Adrenal gland (tissue), 12 donors: Measurements from ENCODE around the gene PSMB7. TPM values are rescaled to one million over a fixed set of nuclear protein-coding genes. Genes with fewer than 3 reads are reported as not detected.
A peak's percentile ranks its signal among the peaks of the same experiment; 100 is the strongest.

Experiments
- DNase-seq, 7 donors: peaks; one replicate each; pipeline ENCODE4 v3.0.0-alpha.2; 2019 to 2020
- H3K27ac ChIP-seq, 5 donors: fragments of 200-600 bp; sonication (generic) in 4 of 5; 1 replicate in 3 of 5; 2 replicates in 2 of 5; pipeline versions ENCODE4 v1.5.1 to v1.8.0; 2016 to 2020; ENCODE audit warnings: mild to moderate bottlenecking in 1 of 5
- H3K27me3 ChIP-seq: fragments of 200-600 bp; 2 replicates; pipeline ENCODE4 v1.8.0; 2021
- H3K36me3 ChIP-seq, 2 donors: fragments of 200-600 bp; replicated peaks in 1 of 2; 1 replicate in 1 of 2; 2 replicates in 1 of 2; pipeline versions ENCODE4 v1.5.1 to v1.8.0; 2018 to 2022
- H3K4me1 ChIP-seq, 2 donors: fragments of 200-600 bp; replicated peaks in 1 of 2; 1 replicate in 1 of 2; 2 replicates in 1 of 2; pipeline versions ENCODE4 v1.5.1 to v1.8.0; 2018 to 2021
- H3K4me3 ChIP-seq, 4 donors: fragments of 200-600 bp; sonication (generic) in 3 of 4; one replicate each; pipeline ENCODE4 v1.5.1; 2016 to 2018
- H3K9me3 ChIP-seq, 3 donors: fragments of 200-600 bp; sonication (generic) in 1 of 3; replicated peaks in 1 of 3; 1 replicate in 2 of 3; 2 replicates in 1 of 3; pipeline versions ENCODE4 v1.5.1 to v1.8.0; 2016 to 2021
- POLR2A ChIP-seq, 2 donors: fragments of 450-650 bp; IDR thresholded peaks; one replicate each; pipeline ENCODE4 v1.6.1; 2017; ENCODE audit warnings: antibody characterized with exemption in 2 of 2, mild to moderate bottlenecking in 2 of 2, moderate library complexity in 1 of 2
- WGBS, 4 donors: extraction: QIAGEN DNeasy Blood & Tissue Kit in 2 of 4; methylation state at CpG; one replicate each; pipeline versions ENCODE4 v1.1.5 to v1.1.7; 2013 to 2017; 5-methylcytosine and 5-hydroxymethylcytosine counted together
- intact Hi-C, 2 donors: fragments of 100-400 bp; cut with DNase I; formaldehyde crosslinking; loops; one replicate each; pipeline versions ENCODE4 v1.14.1 to v1.15.0; 2022 to 2023
- polyA plus RNA-seq, 3 donors: library from polyadenylated mRNA; stranded (reverse); fragments of 200-250 nt in 2 of 3; fragments of 350-450 nt in 1 of 3; fragmentation: Illumina TruSeq in 1 of 3; extraction: RNeasy Lipid Tissue Mini Kit (QIAGEN cat#74804) in 1 of 3; gene quantifications; one replicate each; pipeline ENCODE4 v1.2.3, GENCODE V29; 2013 to 2014
- total RNA-seq, 9 donors: library from RNA; depleted of rRNA in 4 of 9; stranded (reverse); fragments of >200 nt in 4 of 9; fragments of 120-200 nt in 1 of 9; fragmentation: NEBNext Ultra II Directional in 1 of 9; extraction: Animal tissue kit (Norgen Biotek cat#: 25700) in 1 of 9; gene quantifications; one replicate each; pipeline versions ENCODE4 v1.1.0 to v1.2.4, GENCODE V29; 2013 to 2023
- TF ChIP-seq, protein P1 (sequence below), 6 experiments: fragments of 450-650 bp in 4 of 6; fragments of 200-600 bp in 2 of 6; sonication (generic) in 1 of 6; IDR thresholded peaks; 1 replicate in 5 of 6; 2 replicates in 1 of 6; pipeline versions ENCODE4 v1.5.1 to v1.8.0; 2016 to 2021; ENCODE audit warnings: antibody characterized with exemption in 6 of 6, mild to moderate bottlenecking in 2 of 6, moderate library complexity in 1 of 6
- donor health status: healthy with polysubstance abuse.
- donor health status: Bipolar disorder and iron deficiency.
- donor health status: DM: yes; HTN: yes; CAD: no.
- donor health status: DM: no; HTN: no; CAD: no.
- donor health status: DM: no; HTN: no; CAD: no.
- donor health status: DM: yes; HTN: yes; CAD: no.

PSMB7 gene
- total and polyA plus RNA-seq, 12 donors, result 107 to 427 (median 178) TPM

DNA sequence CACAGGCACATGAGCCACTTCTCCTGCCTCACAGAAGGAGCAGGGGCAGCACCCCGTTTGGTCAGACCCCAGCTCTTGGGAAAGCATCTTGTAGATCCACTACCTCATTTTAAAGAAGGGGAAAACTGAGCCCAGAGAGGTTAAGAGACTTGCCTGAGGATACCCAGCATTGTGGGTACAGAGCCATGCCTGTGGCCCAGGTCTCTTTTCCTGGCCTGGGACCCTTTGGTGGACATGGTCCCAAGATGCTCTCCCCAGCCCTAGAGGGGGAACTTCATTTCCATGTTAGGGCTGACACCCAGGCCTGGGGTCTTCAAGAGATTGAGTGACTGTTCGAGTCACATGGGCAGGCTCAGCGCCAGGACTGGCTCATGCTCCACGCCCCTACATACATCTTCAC is 93.3 kb downstream of the PSMB7 start:
- WGBS, 4 donors, result 50 to 76% (median 65%) methylated on average over 2 to 4 of the region's 4 CpGs
- Histone ChIP-seq H3K4me1 (no peaks in the 10 kb centered on the region), H3K27me3 (no peaks in the 10 kb centered on the region), H3K27ac (no peak overlapping the region), H3K4me3 (no peak overlapping the region), H3K36me3 (peaks cover 0 to 13% of the 10 kb centered on the region in 2 donors), H3K9me3 (no peaks in the 10 kb centered on the region)
- intact Hi-C loops, result loop anchor here in 1 of 2 donors (5.0 kb wide), 1 partner anchor 190 kb away; no protein-coding TSS in a partner anchor
- DNase-seq, result no peak
- TF ChIP-seq, protein P1, sequence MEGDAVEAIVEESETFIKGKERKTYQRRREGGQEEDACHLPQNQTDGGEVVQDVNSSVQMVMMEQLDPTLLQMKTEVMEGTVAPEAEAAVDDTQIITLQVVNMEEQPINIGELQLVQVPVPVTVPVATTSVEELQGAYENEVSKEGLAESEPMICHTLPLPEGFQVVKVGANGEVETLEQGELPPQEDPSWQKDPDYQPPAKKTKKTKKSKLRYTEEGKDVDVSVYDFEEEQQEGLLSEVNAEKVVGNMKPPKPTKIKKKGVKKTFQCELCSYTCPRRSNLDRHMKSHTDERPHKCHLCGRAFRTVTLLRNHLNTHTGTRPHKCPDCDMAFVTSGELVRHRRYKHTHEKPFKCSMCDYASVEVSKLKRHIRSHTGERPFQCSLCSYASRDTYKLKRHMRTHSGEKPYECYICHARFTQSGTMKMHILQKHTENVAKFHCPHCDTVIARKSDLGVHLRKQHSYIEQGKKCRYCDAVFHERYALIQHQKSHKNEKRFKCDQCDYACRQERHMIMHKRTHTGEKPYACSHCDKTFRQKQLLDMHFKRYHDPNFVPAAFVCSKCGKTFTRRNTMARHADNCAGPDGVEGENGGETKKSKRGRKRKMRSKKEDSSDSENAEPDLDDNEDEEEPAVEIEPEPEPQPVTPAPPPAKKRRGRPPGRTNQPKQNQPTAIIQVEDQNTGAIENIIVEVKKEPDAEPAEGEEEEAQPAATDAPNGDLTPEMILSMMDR (IDR thresholded peaks at IDR 0.05), result no peak
- TF ChIP-seq POLR2A (IDR thresholded peaks at IDR 0.05), result no peak

DNA sequence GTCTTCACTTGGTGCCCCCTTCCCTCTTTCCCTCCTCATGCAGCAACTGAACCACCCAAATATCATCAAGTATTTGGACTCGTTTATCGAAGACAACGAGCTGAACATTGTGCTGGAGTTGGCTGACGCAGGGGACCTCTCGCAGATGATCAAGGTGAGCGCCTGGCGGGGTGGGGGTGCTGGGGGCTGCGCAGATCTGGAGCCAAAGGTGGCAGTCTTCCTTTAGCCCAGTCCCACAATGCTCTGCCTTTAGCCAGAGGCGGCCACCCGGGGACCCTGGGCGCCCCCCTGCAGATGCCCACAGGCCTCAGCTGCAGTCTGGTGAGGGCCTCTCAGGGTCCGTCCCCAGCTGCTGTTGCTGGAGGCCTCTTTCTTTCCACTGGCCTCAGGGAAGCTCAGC is 93.8 kb downstream of the PSMB7 start:
- Histone ChIP-seq H3K27ac (no peak overlapping the region), H3K4me1 (no peaks in the 10 kb centered on the region), H3K27me3 (no peaks in the 10 kb centered on the region), H3K4me3 (no peak overlapping the region), H3K36me3 (peaks cover 0 to 10% of the 10 kb centered on the region in 2 donors), H3K9me3 (no peaks in the 10 kb centered on the region)
- intact Hi-C loops, result loop anchor here in 1 of 2 donors (5.0 kb wide), 1 partner anchor 189 kb away; no protein-coding TSS in a partner anchor
- WGBS, 4 donors, result 68 to 84% (median 76%) methylated on average over 3 to 12 of the region's 12 CpGs
- no peak for DNase-seq
- TF ChIP-seq, protein P1 (IDR thresholded peaks at IDR 0.05), result no peak
- no peak for TF ChIP-seq POLR2A (IDR thresholded peaks at IDR 0.05)

DNA sequence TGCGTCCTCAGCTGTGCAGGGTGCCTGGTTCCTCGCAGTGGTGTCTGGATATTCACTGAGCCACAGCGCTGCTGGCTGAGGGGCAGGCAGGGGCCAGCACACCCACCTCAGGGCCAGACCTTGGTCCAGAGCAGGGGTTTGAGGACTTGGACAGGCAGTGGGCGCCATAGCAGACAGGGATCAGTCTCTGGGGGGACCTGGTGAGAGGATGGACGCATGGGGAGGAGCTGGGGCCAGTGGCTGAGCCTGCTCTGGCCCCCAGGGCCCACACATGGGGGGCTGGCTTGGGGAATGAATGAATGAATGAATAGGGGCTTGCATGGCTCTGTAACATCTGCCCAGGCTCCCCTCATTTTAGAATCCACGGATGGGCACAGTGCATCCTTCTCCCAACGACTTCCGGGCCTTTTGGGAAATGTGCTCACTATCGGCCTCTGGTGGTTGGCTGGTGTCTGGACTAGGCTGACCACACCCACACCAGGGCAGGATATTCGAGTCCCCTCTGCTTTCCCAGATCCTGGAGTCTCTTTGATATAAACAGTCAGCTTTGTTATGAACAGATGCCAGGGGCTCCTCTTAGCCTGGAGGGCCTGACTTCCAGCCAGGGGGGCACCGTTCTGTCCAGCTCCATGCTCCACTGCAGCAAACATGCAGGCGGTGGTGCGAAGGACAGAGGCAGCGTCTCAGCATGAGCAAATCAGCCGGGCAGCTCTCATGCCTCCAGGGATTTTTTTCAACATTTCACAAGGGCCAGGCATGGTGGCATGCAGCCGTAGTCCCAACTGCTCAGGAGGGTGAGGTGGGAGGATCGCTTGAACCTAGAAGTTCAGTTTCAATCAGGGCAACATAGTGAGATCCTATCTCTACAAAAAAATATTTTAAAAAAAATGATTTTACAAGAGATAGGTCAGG is 94.9 kb downstream of the PSMB7 start:
- intact Hi-C loops, result loop anchor here in 1 of 2 donors (5.0 kb wide), 1 partner anchor 188 kb away; no protein-coding TSS in a partner anchor
- WGBS, 4 donors, result 51 to 64% (median 55%) methylated on average over 12 to 17 of the region's 17 CpGs
- Histone ChIP-seq H3K4me1 (no peaks in the 10 kb centered on the region), H3K9me3 (no peaks in the 10 kb centered on the region), H3K4me3 (no peak overlapping the region), H3K27me3 (no peaks in the 10 kb centered on the region), H3K36me3 (peaks cover 0 to 14% of the 10 kb centered on the region in 2 donors), H3K27ac (no peak overlapping the region)
- no peak for TF ChIP-seq POLR2A (IDR thresholded peaks at IDR 0.05)
- TF ChIP-seq, protein P1 (IDR thresholded peaks at IDR 0.05), result peak; percentile 76 to 89 (median 84)
- DNase-seq, result peak; percentile 67 to 87 (median 76)

DNA sequence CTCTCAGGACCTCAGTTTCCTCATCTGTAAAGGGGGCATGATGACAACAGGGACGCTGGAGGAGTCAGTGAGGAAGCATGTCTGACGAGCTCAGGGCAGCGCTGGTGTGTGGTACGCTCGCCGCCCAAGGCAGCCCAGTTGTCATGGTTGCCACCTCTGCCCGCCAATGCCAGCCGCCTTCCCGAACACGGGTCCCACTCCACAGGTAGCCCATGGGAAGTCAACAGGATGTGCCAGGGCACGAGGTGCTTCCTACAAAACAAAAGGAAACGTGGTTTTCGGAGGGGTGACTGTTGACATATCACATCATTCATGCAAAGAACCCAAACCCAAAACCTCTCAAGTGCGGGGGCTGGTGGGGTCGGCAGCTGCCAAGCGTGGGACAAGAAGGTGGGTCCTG is 99.4 kb downstream of the PSMB7 start:
- Histone ChIP-seq H3K36me3 (peaks cover 0 to 4% of the 10 kb centered on the region in 2 donors), H3K27me3 (no peaks in the 10 kb centered on the region), H3K4me1 (no peaks in the 10 kb centered on the region), H3K4me3 (no peak overlapping the region), H3K27ac (no peak overlapping the region), H3K9me3 (no peaks in the 10 kb centered on the region)
- TF ChIP-seq, protein P1 (IDR thresholded peaks at IDR 0.05), result no peak
- DNase-seq, result no peak
- WGBS, 4 donors, result 65 to 93% (median 78%) methylated on average over 3 to 16 of the region's 16 CpGs
- intact Hi-C loops, result no loop called here
